Brain microvascular endothelial cell (primary cell): ENCODE data around the gene SMYD4.

ENCODE experiments used
- DNase-seq: peaks from one replicate; pipeline ENCODE4 v3.0.0-alpha.2; 2020
- H3K27ac ChIP-seq: fragments of 250-450 bp; sonication (Bioruptor Pico); 2 replicates; pipeline ENCODE4 v1.5.1; 2020; ENCODE audit warnings: mild to moderate bottlenecking, moderate library complexity
- H3K27me3 ChIP-seq: fragments of 250-450 bp; sonication (Bioruptor Pico); replicated peaks from 2 replicates; pipeline ENCODE4 v1.5.1; 2020; ENCODE audit warnings: mild to moderate bottlenecking
- H3K36me3 ChIP-seq: fragments of 250-450 bp; sonication (Bioruptor Pico); replicated peaks from 2 replicates; pipeline ENCODE4 v1.5.1; 2020; ENCODE audit warnings: mild to moderate bottlenecking
- H3K4me3 ChIP-seq: 2 replicates; pipeline ENCODE4 v1.5.1; 2011; ENCODE audit warnings: low read depth, mild to moderate bottlenecking, control low read depth, low read length, moderate library complexity
- in situ Hi-C: cut with HindIII; loops from 2 replicates; pipeline ENCODE4 v1.10.0; 2017; ENCODE audit warnings: low sequenced_read_pairs, low pct_ligation_motif_present
- TF ChIP-seq, protein P1 (sequence below): IDR thresholded peaks from 2 replicates; pipeline ENCODE4 v1.5.1; 2011; ENCODE audit warnings: low read depth, mild to moderate bottlenecking, moderate library complexity, low read length, control low read depth, inconsistent platforms; ENCODE audit errors: missing control alignments

SMYD4 gene

DNA sequence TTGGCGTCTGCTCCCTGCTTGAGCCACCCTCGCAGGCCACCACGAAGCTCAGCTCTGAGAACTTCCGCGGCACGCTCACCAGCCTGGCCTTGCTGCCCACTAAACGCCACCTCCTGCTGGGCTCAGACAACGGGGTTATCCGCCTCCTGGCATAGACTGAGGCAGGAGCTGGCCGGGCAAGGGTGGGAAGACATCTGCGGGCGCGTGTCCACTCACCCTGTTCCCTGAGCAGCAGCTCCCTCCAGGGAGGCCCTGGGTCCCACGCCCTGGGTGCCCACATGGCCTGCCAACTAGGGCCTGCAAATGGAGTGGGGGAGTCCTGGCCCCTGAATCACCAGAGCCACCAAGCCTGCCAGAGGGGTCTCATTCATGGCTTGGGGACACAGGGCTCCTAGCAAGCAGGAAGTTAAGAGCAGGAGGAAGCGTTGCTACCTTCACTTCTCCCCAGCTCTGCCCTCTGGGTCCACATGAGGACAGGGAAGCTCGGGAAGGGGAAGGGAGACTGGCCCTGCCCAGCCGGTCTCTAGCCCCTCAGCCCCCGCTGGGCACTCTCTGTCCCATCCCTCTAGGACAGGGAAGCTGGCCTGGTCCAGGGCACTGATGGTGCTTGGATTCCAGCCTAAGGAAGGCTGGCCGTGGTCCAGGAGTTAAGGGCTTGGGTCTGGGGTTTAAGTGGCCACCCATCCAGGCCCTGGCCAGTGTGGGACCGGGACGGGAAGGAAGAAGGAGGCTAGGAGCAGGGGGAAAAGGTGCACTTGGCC is 92.0 kb downstream of the SMYD4 start:
- TF ChIP-seq, protein P1, sequence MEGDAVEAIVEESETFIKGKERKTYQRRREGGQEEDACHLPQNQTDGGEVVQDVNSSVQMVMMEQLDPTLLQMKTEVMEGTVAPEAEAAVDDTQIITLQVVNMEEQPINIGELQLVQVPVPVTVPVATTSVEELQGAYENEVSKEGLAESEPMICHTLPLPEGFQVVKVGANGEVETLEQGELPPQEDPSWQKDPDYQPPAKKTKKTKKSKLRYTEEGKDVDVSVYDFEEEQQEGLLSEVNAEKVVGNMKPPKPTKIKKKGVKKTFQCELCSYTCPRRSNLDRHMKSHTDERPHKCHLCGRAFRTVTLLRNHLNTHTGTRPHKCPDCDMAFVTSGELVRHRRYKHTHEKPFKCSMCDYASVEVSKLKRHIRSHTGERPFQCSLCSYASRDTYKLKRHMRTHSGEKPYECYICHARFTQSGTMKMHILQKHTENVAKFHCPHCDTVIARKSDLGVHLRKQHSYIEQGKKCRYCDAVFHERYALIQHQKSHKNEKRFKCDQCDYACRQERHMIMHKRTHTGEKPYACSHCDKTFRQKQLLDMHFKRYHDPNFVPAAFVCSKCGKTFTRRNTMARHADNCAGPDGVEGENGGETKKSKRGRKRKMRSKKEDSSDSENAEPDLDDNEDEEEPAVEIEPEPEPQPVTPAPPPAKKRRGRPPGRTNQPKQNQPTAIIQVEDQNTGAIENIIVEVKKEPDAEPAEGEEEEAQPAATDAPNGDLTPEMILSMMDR = no peak
- H3K36me3 ChIP-seq = peaks cover 9% of the 10 kb centered on the region
- H3K4me3 ChIP-seq = no peak overlapping the region
- no peak overlapping the region for H3K27ac ChIP-seq
- DNase-seq = no peak
- in situ Hi-C loops = no loop called here
- no peaks in the 10 kb centered on the region for H3K27me3 ChIP-seq

DNA sequence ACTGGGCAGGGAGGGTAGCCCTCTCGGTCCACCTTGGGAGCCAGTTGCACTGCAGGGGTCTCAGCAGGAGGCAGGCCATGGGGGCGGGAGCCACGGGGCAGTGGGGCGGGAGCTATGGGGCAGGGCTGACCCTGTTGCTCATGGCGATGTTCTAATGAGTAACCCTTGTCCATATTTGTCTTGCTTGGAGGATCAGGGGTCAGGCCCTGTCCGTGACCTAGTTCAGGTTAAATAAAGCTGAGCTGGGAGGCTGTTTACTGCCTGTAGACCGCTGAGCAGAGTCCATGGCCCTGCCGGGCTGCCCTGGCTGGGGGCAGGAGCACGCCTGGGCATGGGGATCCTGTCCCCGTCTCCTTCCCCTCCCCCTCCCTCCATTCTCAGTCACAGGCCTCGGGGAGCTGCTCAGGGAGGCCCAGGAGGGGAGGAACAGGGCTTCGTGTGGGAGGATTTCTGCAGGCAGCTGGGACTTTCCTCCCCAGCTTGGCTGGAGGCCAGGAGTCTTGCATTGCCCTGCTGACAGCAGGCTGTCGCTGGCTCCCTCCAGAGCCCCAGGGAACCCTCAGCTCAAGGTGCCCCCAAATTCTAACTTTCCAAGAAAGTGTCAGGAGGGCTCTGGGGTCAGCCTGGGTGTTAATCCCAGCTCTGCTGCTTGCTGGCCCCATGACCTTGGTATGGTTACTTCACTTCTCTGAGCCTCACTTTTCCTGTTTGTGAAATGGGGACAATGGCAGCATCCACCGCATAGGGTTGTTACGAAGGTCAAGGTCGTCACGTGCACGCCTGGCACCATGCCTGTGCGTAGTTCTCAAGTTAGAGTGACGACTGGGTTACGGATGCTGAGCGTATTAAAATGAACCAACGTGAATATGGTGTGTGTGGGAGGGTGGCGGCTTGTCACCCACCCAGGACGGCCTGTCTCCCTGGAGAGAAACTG is 93.1 kb downstream of the SMYD4 start:
- H3K27ac ChIP-seq = no peak overlapping the region
- TF ChIP-seq, protein P1 = no peak
- H3K4me3 ChIP-seq = no peak overlapping the region
- no peaks in the 10 kb centered on the region for H3K27me3 ChIP-seq
- peaks cover 11% of the 10 kb centered on the region for H3K36me3 ChIP-seq
- in situ Hi-C loops = no loop called here
- DNase-seq = peak; percentile 77

DNA sequence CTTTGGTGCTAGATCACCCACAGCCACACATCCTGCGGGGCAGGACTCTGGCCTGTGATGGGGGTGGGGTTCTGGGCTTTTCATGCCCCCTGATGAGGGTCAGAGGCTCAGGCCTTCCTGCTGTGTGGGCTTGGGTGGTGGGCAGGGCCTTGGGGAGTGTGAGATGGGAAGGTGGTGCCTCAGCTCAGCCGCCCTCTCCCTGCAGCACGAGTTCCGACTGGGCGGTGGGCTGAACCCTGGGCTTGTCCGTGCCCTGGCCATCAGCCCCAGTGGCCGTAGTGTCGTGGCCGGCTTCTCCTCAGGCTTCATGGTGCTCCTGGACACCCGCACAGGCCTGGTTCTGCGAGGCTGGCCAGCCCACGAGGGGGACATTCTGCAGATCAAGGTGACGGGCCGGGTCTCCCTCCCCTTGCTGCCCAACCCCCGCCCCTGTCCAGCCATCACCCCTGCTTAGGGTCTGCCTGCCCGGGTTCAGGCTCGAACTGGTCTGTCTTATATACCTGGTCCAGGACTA is 93.8 kb downstream of the SMYD4 start:
- DNase-seq = no peak
- in situ Hi-C loops = no loop called here
- TF ChIP-seq, protein P1 = no peak
- H3K36me3 ChIP-seq = peaks cover 11% of the 10 kb centered on the region
- H3K27me3 ChIP-seq = no peaks in the 10 kb centered on the region
- H3K4me3 ChIP-seq = no peak overlapping the region
- no peak overlapping the region for H3K27ac ChIP-seq

DNA sequence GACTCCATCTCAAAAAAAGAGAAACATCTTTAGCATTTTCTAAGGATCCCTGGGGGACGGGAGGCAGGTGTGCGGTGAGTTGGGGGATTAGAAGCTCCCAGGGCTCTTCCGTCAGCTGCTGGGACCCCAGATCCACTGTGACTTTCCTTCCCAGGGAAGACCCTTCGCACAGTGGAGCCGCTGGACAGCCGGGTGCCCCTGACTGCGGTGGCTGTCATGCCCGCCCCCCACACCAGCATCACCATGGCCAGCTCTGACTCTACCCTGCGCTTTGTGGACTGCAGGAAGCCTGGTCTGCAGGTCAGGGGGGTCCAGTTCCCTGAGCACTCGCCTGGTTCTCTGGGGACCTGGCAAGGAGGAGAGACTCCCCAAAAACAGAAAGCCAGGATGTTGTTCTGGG is 94.3 kb downstream of the SMYD4 start:
- DNase-seq = no peak
- TF ChIP-seq, protein P1 = no peak
- Histone ChIP-seq H3K27me3 (no peaks in the 10 kb centered on the region), H3K27ac (no peak overlapping the region), H3K4me3 (no peak overlapping the region), H3K36me3 (peaks cover 11% of the 10 kb centered on the region)
- in situ Hi-C loops = no loop called here

DNA sequence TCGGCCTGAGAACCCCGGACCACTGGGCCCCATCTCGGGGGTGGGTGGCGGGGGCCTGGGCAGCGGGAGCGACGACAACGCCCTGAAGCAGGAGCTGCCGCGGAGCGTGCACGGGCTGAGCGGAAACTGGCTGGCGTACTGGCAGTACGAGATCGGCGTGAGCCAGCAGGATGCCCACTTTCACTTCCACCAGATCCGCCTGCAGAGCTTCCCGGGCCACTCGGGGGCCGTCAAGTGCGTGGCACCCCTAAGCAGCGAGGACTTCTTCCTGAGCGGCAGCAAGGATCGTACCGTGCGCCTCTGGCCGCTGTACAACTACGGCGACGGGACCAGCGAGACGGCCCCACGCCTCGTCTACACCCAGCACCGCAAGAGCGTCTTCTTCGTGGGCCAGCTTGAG is 95.9 kb downstream of the SMYD4 start:
- Histone ChIP-seq H3K36me3 (peaks cover 13% of the 10 kb centered on the region), H3K27me3 (no peaks in the 10 kb centered on the region), H3K4me3 (no peak overlapping the region), H3K27ac (no peak overlapping the region)
- TF ChIP-seq, protein P1 = no peak
- DNase-seq = no peak
- in situ Hi-C loops = no loop called here
